HG02885 (cell line): ENCODE data around the gene OR5A1.
A peak's percentile ranks its signal among the peaks of the same experiment; 100 is the strongest.
"Not testable (repeated sequence)": the region's sequence is repeated elsewhere in the genome, so short reads cannot be mapped to it uniquely, and the experiment has no call there.

Experiments used
- ATAC-seq: cut with Tn5 transposase; IDR thresholded peaks from one replicate; pipeline ENCODE4 v1.9.1; 2021; ENCODE audit warnings: mild to moderate bottlenecking; ENCODE audit not compliant: unreplicated experiment, poor library complexity

The OR5A1 gene

DNA sequence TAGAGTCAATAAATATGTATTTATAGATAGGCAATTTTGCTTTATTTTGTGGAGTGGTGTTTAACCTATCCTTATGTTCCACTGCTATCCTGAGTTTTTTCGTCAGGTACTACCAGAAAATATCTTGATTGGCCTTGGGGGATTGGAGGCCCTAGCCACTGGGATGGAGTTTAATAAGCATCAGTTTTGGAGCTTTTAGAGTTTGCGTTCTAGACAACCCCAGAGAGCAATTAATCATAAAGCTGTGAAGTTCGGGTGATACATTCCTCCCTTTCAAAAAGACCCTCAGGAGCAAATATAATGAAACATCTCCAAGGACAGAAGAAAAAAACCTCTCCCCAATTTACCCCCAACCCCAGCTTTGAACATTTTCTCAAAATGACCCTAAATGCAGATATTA is at the start of gene OR5A1:
TSS of gene OR5A1 (plus strand) at position 301 of the 400 bp plus-strand sequence. CDS start 6,700 bp downstream, outside the sequence.
- no peak for ATAC-seq

DNA sequence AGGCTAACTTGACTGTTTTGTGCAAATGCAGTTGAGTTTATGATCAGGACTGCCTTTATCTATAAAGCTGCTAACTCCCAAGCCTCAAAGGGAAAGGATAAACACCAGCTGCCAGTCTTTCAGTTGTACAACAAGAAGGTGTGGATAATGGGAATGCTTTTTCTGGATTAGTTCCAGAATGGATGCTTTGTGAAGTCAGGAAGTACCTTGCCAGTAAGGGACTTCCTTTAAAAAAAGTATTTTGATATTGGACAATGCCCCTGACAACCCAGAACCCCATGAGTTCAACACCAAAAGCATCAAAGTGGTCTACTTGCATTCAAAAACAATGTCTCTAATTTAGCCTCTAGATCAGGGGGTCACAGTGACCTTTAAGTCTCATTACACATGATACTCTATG is 42.1 kb upstream of the OR5A1 start:
- no peak for ATAC-seq

- no peak for ATAC-seq
Observed at GRCh38 chr11:59400461-59401261, 35.6 kb upstream of the OR5A1 start.

GRCh38 chr11:59401262-59401552 is 35.1 kb upstream of the OR5A1 start:
- ATAC-seq: no peak

GRCh38 chr11:59403546-59403945 is 32.7 kb upstream of the OR5A1 start:
- ATAC-seq: no peak

- no peak for ATAC-seq
Observed at GRCh38 chr11:59413646-59414045, 22.6 kb upstream of the OR5A1 start.

- no peak for ATAC-seq
Observed at GRCh38 chr11:59415111-59415510, 21.2 kb upstream of the OR5A1 start.

- ATAC-seq: no peak
Observed at GRCh38 chr11:59416613-59417012, 19.7 kb upstream of the OR5A1 start.

DNA sequence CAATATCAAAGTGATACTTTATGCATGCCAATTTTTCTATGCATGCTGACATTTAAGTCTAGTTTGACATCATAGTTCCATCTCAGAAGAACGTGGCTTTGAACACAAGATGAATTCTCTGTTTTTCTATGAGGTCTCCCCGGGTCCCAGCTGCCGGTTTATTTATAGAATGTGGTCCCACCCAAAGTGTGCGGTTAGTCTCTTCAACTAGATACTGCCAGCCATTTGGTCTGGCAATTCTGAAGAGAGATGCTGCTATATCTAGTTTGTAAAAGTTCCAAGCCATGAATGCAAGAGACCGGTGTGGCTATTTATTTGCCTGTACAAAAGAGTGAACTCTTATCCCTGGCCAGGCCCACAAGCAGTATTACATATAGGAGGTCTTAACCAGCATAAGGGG is 19.2 kb upstream of the OR5A1 start:
- ATAC-seq: no peak

DNA sequence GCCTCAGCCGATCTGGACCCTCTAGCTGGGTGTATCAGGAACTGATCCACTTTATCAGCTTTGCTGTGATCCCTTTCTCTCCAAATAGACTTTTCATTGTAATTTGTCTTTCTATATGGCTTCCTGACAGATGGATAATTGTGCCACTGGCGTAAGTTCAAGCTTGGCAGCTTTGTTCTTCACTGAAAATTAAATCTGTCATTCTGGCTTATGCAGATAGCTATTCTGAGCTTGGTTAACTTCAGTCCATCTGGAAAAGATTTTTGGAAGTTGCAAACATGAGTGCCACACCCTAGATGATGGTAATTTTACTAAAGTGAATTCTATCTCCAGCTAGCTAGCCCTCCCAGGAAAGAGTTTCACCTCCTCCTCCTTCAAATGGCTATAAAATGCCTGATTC is 18.1 kb upstream of the OR5A1 start:
- no peak for ATAC-seq

- no peak for ATAC-seq
Observed at GRCh38 chr11:59423835-59424234, 12.4 kb upstream of the OR5A1 start.

DNA sequence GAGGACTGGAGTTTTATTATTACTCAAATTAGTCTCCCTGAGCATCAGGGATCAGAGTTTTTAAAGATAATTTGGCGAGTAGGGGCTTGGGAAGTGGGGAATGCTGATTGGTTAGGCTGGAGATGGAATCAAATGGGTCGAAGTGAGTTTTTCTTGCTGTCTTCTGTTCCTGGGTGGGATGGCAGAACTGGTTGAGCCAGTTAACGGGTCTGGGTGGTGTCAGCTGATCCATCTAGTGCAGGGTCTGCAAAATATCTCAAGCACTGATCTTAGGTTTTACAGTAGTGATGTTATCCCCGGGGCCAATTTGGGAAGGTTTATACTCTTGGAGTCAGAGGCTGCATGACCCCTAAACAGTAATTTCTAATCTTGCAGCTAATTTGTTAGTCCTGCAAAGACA is 11.1 kb upstream of the OR5A1 start:
- ATAC-seq: no peak

DNA sequence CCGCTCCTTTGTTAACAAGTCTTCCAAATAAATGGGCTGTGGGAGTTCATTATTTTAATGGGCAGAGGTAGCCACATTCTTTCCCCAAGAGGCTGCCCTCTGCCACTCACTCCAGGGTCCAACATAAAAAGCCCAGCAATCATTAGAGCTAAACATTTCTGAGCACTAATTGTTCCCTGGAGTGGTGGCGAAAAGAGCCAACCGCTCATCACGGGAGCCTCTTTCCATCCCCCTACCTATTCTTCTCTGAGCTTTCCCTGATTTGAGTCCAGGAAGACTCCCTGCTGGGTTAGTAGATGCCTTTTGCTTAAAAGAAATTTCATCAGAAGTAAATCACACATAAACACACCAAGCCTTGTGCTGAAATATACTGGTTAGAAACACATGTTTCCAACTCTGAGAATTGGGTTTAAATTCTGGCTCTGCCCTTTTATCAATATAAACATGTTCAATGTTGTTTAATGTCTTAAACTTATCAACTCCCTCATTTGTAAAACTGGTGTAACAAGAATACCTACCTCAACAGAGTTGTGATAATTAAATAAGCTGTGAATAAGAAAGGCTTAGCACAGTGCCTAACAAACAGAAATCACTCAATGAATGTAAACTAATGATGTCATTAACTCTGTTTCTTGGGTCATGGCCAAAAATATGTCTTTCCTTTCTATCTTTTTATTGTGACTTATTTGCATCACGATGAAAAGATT is 9.8 kb upstream of the OR5A1 start, which contains the start of gene OR5A2:
TSS of gene OR5A2 (minus strand) at position 53 of the 707 bp plus-strand sequence. CDS start 3,460 bp downstream, outside the sequence.
- no peak for ATAC-seq

DNA sequence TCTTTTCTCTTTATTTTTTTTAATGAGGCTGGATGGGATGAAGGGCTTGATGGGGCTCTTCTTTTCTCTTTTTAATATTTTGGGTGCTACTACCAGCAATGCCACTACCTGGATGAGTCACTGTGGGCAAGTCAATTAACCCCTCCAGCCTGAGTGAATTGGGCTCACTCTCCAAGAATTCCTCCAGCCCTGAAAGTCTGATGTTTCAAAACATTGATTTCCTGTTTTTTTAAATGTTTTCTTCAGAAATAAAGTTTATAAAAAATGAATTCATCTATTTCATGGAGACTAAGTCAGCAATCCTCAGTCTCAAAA is 9.2 kb upstream of the OR5A1 start:
- ATAC-seq: no peak

DNA sequence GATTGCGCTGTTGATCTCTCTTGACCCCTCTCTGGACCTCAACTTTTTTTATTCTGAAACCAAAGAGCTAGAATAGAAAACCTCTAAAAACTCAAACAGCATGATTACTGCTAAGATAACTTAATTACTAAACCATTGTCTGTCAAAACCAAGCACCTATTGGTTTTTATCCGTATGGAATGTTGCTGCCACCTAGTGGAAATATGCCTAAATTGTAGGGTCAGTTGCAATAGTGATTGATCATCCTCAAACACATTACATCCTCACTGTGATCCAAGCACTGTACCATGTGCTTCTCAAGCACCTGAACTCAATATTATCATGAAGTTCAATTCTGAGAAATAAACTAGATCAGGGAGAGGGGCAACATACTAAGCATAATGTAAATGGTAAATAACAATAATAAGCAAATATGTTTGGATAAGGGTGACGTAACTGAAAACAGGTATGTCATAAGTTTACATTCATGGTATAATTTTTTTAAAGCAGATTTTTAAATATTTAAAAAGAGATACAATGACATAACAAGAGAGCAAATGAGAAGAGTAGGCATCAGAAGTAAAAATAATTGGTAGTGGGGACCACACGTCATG is 6.2 kb upstream of the OR5A1 start:
- peak; percentile 87 for ATAC-seq

- no peak for ATAC-seq
Observed at GRCh38 chr11:59437770-59438169, 1.5 kb downstream of the OR5A1 start.

DNA sequence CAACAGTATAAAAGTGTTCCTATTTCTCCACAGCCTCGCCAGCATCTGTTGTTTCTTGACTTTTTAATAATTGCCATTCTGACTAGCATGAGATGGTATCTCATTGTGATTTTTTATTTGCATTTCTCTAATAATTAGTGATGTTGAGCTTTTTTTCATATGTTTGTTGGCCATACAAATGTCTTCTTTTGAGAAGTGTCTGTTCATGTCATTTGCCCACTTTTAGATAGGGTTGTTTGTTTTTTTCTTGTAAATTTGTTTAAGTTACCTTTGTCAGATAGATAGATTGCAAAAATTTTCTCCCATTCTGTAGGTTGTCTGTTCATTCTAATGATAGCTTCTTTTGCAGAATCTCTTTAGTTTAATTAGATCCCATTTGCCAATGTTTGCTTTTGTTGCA is 9.4 kb downstream of the OR5A1 start:
- ATAC-seq: not testable (repeated sequence)

- ATAC-seq: no peak
Observed at GRCh38 chr11:59448484-59448883, 12.2 kb downstream of the OR5A1 start.

DNA sequence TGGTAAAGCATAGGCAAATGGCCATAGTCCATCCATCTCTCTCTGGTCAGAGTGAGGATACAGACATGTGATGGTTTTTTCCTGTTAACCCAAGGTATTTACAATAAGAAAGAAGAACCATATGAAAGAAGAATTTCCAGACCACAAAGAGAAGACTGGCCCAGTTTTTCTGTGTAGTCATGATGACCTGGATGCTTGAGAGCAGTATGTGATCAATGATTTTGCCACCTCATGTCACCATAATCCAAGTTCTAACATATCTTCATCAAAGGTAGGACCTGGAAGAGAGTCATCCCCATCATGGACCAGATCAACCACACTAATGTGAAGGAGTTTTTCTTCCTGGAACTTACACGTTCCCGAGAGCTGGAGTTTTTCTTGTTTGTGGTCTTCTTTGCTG is 20.4 kb downstream of the OR5A1 start, which contains the start of gene OR4D6:
TSS of gene OR4D6 (plus strand) at position 301 of the 400 bp plus-strand sequence. CDS start at position 301, 0 bp downstream.
- no peak for ATAC-seq

DNA sequence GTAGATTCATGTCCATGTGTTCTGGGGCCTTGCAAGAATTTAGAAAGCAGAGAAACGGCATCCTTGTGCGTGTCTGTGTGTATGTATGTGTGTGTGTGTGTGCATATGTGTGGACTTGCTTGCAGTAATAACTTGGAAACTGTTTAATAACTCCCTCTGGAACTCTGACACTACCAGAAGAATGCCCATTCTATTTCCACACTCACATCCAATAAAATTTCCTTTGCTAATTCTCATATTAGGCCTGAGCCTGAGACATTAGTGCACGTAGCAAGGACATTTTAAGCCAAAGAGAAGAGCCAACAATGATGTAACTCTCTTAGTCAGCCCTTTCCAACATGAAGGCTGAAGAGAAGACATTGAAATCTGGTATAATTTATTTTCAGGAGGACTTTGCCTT is 23.6 kb downstream of the OR5A1 start:
- no peak for ATAC-seq

GRCh38 chr11:59463190-59463641 is 26.9 kb downstream of the OR5A1 start:
- no peak for ATAC-seq
